ENCODE data around the gene PDZRN4. TPM values are rescaled to one million over a fixed set of nuclear protein-coding genes. Genes with fewer than 3 reads are reported as not detected.

Gene PDZRN4
- total RNA-seq, 4 donors from 2014 or later: 43.9 to 75.2 (median 50.6) TPM

DNA sequence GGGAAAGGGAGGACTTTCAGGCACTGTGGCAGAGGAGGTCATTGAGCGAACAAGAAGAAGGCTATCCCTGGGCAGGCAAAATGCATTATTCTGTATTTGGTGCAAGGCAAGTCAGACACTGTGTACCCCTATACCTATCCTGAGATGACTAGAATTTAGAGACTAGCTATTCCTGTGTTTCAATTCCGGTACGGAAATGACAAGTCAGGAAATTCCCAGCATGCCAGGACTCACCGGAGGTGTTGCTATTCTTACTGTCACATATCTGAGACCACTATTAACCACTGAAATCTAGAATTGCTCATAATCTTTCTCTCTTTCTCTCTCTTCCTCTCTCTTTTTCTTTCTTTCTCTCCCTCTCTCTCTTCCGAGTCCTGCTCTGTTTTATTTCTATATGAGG is 297.1 kb downstream of the PDZRN4 start:
- Histone ChIP-seq H3K4me1 (peaks cover 0 to 17% (median 9%) of the 10 kb centered on the region in 4 donors), H3K27me3 (no peaks in the 10 kb centered on the region), H3K36me3 (no peaks in the 10 kb centered on the region), H3K4me3 (no peak overlapping the region), H3K9me3 (no peaks in the 10 kb centered on the region), H3K27ac (replicated peaks in 1 of 4) (no peak overlapping the region)
- DNase-seq (ENCODE audit: extremely low spot score): no peak
- intact Hi-C loops (cut with DNase I): no loop called here
- 51% methylated on average over 5 of the region's 5 CpGs for WGBS
- TF ChIP-seq, protein P1, sequence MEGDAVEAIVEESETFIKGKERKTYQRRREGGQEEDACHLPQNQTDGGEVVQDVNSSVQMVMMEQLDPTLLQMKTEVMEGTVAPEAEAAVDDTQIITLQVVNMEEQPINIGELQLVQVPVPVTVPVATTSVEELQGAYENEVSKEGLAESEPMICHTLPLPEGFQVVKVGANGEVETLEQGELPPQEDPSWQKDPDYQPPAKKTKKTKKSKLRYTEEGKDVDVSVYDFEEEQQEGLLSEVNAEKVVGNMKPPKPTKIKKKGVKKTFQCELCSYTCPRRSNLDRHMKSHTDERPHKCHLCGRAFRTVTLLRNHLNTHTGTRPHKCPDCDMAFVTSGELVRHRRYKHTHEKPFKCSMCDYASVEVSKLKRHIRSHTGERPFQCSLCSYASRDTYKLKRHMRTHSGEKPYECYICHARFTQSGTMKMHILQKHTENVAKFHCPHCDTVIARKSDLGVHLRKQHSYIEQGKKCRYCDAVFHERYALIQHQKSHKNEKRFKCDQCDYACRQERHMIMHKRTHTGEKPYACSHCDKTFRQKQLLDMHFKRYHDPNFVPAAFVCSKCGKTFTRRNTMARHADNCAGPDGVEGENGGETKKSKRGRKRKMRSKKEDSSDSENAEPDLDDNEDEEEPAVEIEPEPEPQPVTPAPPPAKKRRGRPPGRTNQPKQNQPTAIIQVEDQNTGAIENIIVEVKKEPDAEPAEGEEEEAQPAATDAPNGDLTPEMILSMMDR (IDR thresholded peaks at IDR 0.05): no peak
- no peak for TF ChIP-seq POLR2A (IDR thresholded peaks at IDR 0.05; ENCODE audit: low read depth)
- TF ChIP-seq POLR2AphosphoS5 (IDR thresholded peaks at IDR 0.05): no peak
- TF ChIP-seq EP300 (IDR thresholded peaks at IDR 0.05): no peak

DNA sequence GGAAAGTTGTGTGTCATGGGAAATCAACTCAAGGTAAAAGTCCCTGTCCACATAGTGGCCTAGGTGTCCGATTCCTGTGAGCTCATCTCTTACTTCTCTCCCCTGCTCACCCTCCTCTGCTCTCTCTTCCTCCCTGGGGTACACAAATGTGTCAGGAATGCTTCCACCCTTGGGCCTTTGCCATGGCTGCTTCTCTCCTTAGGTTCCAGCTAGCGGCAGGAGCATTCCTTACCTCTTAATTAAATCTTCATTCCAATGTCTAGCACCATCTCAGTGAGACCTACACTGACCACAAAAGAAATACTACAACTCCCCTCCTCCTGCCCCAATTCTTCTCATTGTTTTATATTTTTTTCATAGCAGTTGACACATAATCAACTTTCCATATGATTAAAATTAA is 298.6 kb downstream of the PDZRN4 start:
- TF ChIP-seq POLR2AphosphoS5 (IDR thresholded peaks at IDR 0.05) (no peak), EP300 (IDR thresholded peaks at IDR 0.05) (no peak), POLR2A (IDR thresholded peaks at IDR 0.05; ENCODE audit: low read depth) (no peak)
- TF ChIP-seq, protein P1 (IDR thresholded peaks at IDR 0.05): no peak
- no peaks in the 10 kb centered on the region for H3K9me3 ChIP-seq
- H3K4me1 ChIP-seq: peaks cover 0 to 17% (median 9%) of the 10 kb centered on the region in 4 donors
- DNase-seq (ENCODE audit: extremely low spot score): no peak
- WGBS: 63% methylated on average over 2 of the region's 2 CpGs
- intact Hi-C loops (cut with DNase I): no loop called here
- no peak overlapping the region for H3K27ac ChIP-seq (replicated peaks in 1 of 4)
- H3K27me3 ChIP-seq: no peaks in the 10 kb centered on the region
- H3K4me3 ChIP-seq: no peak overlapping the region
- no peaks in the 10 kb centered on the region for H3K36me3 ChIP-seq

DNA sequence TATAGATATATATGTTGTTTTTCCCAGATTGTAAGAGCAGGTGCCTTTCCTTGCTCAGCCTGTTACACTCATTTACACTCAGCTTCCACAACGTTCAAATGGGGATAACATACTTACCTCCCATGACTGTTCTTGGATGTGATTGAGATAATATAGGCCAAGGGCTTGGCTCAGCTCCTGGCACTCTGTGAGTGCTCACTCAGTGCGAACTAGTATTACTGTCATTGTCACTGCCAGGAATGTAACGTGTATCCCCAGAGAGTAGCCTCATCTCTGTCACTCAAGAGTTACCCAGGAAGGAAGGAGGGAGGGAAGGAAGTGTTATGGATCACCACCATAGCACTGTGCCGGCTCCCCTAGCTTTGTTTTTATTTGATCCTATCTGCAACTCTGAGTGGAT is 307.9 kb downstream of the PDZRN4 start:
- intact Hi-C loops (cut with DNase I): no loop called here
- Histone ChIP-seq H3K36me3 (no peaks in the 10 kb centered on the region), H3K27ac (replicated peaks in 1 of 4) (no peak overlapping the region), H3K4me1 (no peaks in the 10 kb centered on the region), H3K27me3 (no peaks in the 10 kb centered on the region), H3K9me3 (no peaks in the 10 kb centered on the region), H3K4me3 (no peak overlapping the region)
- TF ChIP-seq EP300 (IDR thresholded peaks at IDR 0.05): no peak
- DNase-seq (ENCODE audit: extremely low spot score): no peak
- WGBS: 52% methylated on average over 4 of the region's 4 CpGs

GRCh38 chr12:41497409-41497808 is 309.3 kb downstream of the PDZRN4 start:
- Histone ChIP-seq H3K36me3 (no peaks in the 10 kb centered on the region), H3K9me3 (no peaks in the 10 kb centered on the region), H3K4me1 (no peaks in the 10 kb centered on the region), H3K4me3 (no peak overlapping the region), H3K27ac (replicated peaks in 1 of 4) (no peak overlapping the region), H3K27me3 (no peaks in the 10 kb centered on the region)
- 38% methylated on average over 2 of the region's 2 CpGs for WGBS
- intact Hi-C loops (cut with DNase I): no loop called here
- DNase-seq (ENCODE audit: extremely low spot score): no peak
- TF ChIP-seq EP300 (IDR thresholded peaks at IDR 0.05) (no peak), POLR2AphosphoS5 (IDR thresholded peaks at IDR 0.05) (no peak), POLR2A (IDR thresholded peaks at IDR 0.05; ENCODE audit: low read depth) (no peak)
- TF ChIP-seq, protein P1 (IDR thresholded peaks at IDR 0.05): no peak

- Histone ChIP-seq H3K4me1 (no peaks in the 10 kb centered on the region), H3K27me3 (no peaks in the 10 kb centered on the region), H3K9me3 (no peaks in the 10 kb centered on the region), H3K4me3 (no peak overlapping the region), H3K36me3 (peaks cover 0 to 21% (median 2%) of the 10 kb centered on the region in 4 donors), H3K27ac (replicated peaks in 1 of 4) (no peak overlapping the region)
- TF ChIP-seq POLR2A (IDR thresholded peaks at IDR 0.05; ENCODE audit: low read depth) (no peak), EP300 (IDR thresholded peaks at IDR 0.05) (no peak)
- TF ChIP-seq, protein P1 (IDR thresholded peaks at IDR 0.05): no peak
- intact Hi-C loops (cut with DNase I): no loop called here
- DNase-seq (ENCODE audit: extremely low spot score): no peak
- 91% methylated on average over 6 of the region's 6 CpGs for WGBS
Observed at GRCh38 chr12:41504976-41505375, 316.9 kb downstream of the PDZRN4 start.

All from esophagus muscularis mucosa (tissue), 4 donors.